DMS79 (cell line): ENCODE results near the gene TPD52L2.

ENCODE experiments used
- DNase-seq: peaks from one replicate; lab custom pipeline; 2025; lab: John Stamatoyannopoulos, UW

The TPD52L2 gene

GRCh38 chr20:63932606-63933160, 67.6 kb downstream of the TPD52L2 start:
- no peak for DNase-seq

GRCh38 chr20:63933646-63934045, 68.6 kb downstream of the TPD52L2 start:
- no peak for DNase-seq

GRCh38 chr20:63934271-63935068, 69.4 kb downstream of the TPD52L2 start:
- no peak for DNase-seq

- DNase-seq = no peak
These were observed 70.4 kb downstream of the TPD52L2 start for GRCh38 chr20:63935447-63935846.

GRCh38 chr20:63937596-63937995, 72.5 kb downstream of the TPD52L2 start:
- no peak for DNase-seq

GRCh38 chr20:63939061-63939935, 74.2 kb downstream of the TPD52L2 start:
- no peak for DNase-seq

GRCh38 chr20:63940071-63940471, 75.0 kb downstream of the TPD52L2 start:
- DNase-seq = no peak

GRCh38 chr20:63940472-63941266, 75.6 kb downstream of the TPD52L2 start:
- no peak for DNase-seq
